AG09309 (cell line): ENCODE data around the gene UBE2Q2.

Experiments
- DNase-seq: peaks from one replicate; pipeline ENCODE4 v3.0.0-alpha.2; 2010; ENCODE audit warnings: low read depth
- H3K4me3 ChIP-seq: 2 replicates; pipeline ENCODE4 v1.5.1; 2011; ENCODE audit warnings: mild to moderate bottlenecking, low read depth, low read length, moderate library complexity; ENCODE audit not compliant: control insufficient read depth
- TF ChIP-seq, protein P1 (sequence below): IDR thresholded peaks from 2 replicates; pipeline ENCODE4 v1.5.1; 2011; ENCODE audit warnings: mild to moderate bottlenecking, low read depth, low read length, inconsistent platforms; ENCODE audit not compliant: insufficient read depth, control insufficient read depth; ENCODE audit errors: missing control alignments

UBE2Q2 gene

DNA sequence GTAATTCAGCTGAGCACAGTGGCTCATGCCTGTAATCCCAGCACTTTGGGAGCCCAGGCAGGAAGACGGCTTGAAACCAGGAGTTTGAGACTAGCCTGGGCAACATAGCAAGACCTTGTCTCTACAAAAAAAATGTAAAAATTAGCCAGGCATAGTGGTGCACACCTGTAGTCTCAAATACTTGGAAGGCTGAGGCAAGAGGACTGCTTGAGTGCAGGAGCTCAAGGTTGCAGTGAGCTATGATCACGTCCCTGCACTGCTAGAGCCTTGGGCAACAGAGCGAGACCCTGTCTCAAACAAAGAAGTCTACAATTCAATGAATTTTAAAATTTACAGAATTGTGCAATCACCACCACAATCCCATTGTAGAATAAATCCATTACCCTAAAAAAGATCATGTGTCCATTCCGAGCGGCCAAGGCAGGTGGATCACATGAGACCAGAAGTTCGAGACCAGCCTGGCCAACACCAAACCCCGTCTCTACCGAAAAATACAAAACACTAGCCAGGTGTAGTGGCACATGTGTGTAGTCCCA, 105.6 kb downstream of the UBE2Q2 start:
- no peak for DNase-seq
- H3K4me3 ChIP-seq: no peak overlapping the region
- TF ChIP-seq, protein P1, sequence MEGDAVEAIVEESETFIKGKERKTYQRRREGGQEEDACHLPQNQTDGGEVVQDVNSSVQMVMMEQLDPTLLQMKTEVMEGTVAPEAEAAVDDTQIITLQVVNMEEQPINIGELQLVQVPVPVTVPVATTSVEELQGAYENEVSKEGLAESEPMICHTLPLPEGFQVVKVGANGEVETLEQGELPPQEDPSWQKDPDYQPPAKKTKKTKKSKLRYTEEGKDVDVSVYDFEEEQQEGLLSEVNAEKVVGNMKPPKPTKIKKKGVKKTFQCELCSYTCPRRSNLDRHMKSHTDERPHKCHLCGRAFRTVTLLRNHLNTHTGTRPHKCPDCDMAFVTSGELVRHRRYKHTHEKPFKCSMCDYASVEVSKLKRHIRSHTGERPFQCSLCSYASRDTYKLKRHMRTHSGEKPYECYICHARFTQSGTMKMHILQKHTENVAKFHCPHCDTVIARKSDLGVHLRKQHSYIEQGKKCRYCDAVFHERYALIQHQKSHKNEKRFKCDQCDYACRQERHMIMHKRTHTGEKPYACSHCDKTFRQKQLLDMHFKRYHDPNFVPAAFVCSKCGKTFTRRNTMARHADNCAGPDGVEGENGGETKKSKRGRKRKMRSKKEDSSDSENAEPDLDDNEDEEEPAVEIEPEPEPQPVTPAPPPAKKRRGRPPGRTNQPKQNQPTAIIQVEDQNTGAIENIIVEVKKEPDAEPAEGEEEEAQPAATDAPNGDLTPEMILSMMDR: no peak
